ENCODE data around the gene NELFB.
A peak's percentile ranks its signal among the peaks of the same experiment; 100 is the strongest.

NELFB gene

GRCh38 chr9:137295238-137295811, 40.2 kb downstream of the NELFB start:
- DNase-seq (ENCODE audit: extremely low read depth, low read depth): no peak
- TF ChIP-seq, protein P1, sequence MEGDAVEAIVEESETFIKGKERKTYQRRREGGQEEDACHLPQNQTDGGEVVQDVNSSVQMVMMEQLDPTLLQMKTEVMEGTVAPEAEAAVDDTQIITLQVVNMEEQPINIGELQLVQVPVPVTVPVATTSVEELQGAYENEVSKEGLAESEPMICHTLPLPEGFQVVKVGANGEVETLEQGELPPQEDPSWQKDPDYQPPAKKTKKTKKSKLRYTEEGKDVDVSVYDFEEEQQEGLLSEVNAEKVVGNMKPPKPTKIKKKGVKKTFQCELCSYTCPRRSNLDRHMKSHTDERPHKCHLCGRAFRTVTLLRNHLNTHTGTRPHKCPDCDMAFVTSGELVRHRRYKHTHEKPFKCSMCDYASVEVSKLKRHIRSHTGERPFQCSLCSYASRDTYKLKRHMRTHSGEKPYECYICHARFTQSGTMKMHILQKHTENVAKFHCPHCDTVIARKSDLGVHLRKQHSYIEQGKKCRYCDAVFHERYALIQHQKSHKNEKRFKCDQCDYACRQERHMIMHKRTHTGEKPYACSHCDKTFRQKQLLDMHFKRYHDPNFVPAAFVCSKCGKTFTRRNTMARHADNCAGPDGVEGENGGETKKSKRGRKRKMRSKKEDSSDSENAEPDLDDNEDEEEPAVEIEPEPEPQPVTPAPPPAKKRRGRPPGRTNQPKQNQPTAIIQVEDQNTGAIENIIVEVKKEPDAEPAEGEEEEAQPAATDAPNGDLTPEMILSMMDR (IDR thresholded peaks at IDR 0.05; ENCODE audit: low read depth, low read length): peak; percentile 28

- TF ChIP-seq, protein P1 (IDR thresholded peaks at IDR 0.05; ENCODE audit: low read depth, low read length): no peak
- no peak for DNase-seq (ENCODE audit: extremely low read depth, low read depth)
Measured at GRCh38 chr9:137295849-137296669, 40.9 kb downstream of the NELFB start.

DNA sequence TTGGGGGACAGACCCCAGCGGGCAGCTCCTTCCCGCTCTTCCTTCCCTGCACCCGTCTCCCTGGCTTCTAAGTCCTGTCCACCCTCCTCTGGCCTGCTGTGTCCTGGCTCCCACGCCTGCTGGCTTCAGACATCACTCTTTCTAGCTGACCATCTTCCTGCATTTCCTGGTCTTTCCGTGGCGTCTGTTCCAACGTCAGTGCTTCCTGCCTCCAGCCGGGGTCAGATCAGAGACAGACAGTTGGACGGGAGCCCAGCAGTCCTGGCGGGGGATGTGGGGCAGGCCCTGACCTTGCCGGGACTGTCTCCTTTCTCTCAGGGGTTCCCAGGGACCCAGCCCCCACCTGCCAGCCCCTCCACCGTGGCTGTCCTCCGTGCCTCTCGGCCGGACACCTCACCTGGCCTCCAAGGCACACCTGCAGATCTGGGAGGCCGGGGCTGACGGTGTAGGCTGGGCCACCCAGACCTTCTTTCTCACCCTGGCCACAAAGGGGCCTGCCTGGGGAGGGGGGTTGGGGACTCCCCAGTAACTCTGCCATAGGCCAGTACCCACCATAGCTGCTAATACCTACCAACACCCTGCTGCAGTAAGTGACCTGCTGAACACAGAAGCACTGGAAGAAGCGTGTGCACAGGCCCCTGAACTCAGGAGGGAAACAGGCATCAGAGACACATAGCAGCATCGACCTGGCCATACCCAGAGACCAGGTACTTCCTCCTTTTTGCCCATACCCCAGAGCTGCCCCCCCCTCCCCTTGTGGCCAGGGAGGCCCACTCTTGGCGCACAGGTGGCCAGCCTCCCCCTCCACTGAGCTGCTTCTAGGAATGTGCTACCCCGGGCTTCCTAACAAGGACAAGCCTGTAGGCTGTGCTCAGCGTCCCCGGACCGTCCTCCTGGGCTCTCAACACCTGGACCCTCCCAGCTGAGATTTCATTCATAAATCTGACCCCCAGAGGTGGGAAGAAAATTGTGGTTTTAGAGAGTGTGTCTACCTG, 41.8 kb downstream of the NELFB start:
- DNase-seq (ENCODE audit: extremely low read depth, low read depth): no peak
- TF ChIP-seq, protein P1 (IDR thresholded peaks at IDR 0.05; ENCODE audit: low read depth, low read length): no peak

- TF ChIP-seq, protein P1 (IDR thresholded peaks at IDR 0.05; ENCODE audit: low read depth, low read length): no peak
- DNase-seq (ENCODE audit: extremely low read depth, low read depth): no peak
Measured at GRCh38 chr9:137297966-137298365, 42.8 kb downstream of the NELFB start.

DNA sequence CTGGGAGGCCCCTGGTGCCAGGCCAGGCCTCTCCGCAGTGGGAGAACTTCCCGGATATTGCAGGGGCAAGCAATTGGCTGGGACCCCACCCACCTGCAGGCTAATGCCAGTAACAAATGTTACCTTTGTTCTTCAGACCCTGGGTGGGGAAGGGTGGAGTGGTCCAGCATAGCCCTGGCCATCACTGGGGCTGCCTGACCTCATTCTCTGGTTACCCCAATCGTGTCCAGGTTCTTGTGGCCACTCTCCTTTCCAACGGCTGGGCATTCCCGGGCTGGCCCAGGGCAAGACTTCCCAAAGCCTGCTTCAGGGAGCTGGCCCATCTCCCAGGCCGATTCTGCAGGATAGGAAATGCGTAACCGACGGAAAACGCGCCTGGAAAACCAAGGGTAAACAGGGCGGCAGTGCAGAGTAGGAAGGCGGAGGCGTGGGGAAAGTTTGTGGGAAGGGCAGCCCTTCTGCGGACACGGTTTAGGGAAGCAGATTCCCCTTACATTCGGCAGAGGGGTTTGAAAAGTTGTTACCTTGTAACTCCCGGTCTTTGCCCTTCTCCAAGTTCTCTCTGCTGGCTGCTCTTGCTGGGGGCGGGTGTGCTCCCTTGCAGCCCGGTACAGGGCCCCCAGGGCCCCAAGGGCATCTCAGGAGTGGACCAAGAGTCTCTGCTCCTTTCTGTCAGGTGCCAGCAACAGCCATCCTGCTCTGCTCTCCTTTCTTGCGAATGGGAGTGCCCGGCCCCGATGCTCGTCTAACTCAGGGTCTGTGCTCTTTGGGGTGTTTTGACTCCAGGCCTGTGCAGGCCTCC, 43.5 kb downstream of the NELFB start:
- no peak for DNase-seq (ENCODE audit: extremely low read depth, low read depth)
- TF ChIP-seq, protein P1 (IDR thresholded peaks at IDR 0.05; ENCODE audit: low read depth, low read length): no peak

- TF ChIP-seq, protein P1 (IDR thresholded peaks at IDR 0.05; ENCODE audit: low read depth, low read length): no peak
- DNase-seq (ENCODE audit: extremely low read depth, low read depth): no peak
Measured at GRCh38 chr9:137299203-137299565, 44.1 kb downstream of the NELFB start.

Measured in AG09319 (cell line).